Gastroesophageal sphincter (tissue), 4 donors: ENCODE data around the gene PTPRK. TPM values are rescaled to one million over a fixed set of nuclear protein-coding genes. Genes with fewer than 3 reads are reported as not detected.
A peak's percentile ranks its signal among the peaks of the same experiment; 100 is the strongest.

Experiments
- ATAC-seq: fragments of 150-250 bp; one replicate; pipeline ENCODE4 v1.9.1; 2016; ENCODE audit warnings: mild to moderate bottlenecking, moderate library complexity
- H3K27ac ChIP-seq, 4 donors: fragments of 200-600 bp; sonication (generic) in 3 of 4; 1 replicate in 3 of 4; 2 replicates in 1 of 4; pipeline ENCODE4 v1.5.1; 2016 to 2019
- H3K27me3 ChIP-seq: fragments of 200-600 bp; sonication (generic); one replicate; pipeline ENCODE4 v1.5.1; 2019
- H3K36me3 ChIP-seq, 2 donors: fragments of 200-600 bp; sonication (generic); one replicate each; pipeline ENCODE4 v1.5.1; 2019; ENCODE audit warnings: control low read depth in 1 of 2
- H3K4me1 ChIP-seq, 3 donors: fragments of 200-600 bp; sonication (generic); 1 replicate in 2 of 3; 2 replicates in 1 of 3; pipeline ENCODE4 v1.5.1; 2016 to 2019; ENCODE audit warnings: control low read depth in 2 of 3
- H3K4me3 ChIP-seq, 2 donors: fragments of 200-600 bp; sonication (generic); one replicate each; pipeline ENCODE4 v1.5.1; 2019; ENCODE audit warnings: mild to moderate bottlenecking in 1 of 2, moderate library complexity in 1 of 2
- H3K9me3 ChIP-seq, 3 donors: fragments of 200-600 bp; sonication (generic); one replicate each; pipeline ENCODE4 v1.5.1; 2017 to 2019; ENCODE audit warnings: control low read depth in 2 of 3
- EP300 ChIP-seq: sonication (generic); formaldehyde crosslinking; IDR thresholded peaks from one replicate; pipeline ENCODE4 v1.6.1; 2017; ENCODE audit warnings: antibody characterized with exemption, mild to moderate bottlenecking
- POLR2A ChIP-seq, 2 donors: fragments of 450-650 bp; IDR thresholded peaks; one replicate each; pipeline ENCODE4 v1.6.1; 2017; ENCODE audit warnings: antibody characterized with exemption in 2 of 2, mild to moderate bottlenecking in 2 of 2, moderate library complexity in 1 of 2
- POLR2AphosphoS5 ChIP-seq: sonication (generic); formaldehyde crosslinking; IDR thresholded peaks from one replicate; pipeline ENCODE4 v1.6.1; 2017; ENCODE audit warnings: antibody characterized with exemption
- WGBS, 2 donors: methylation state at CpG; one replicate each; pipeline ENCODE4 v1.1.5; 2018; ENCODE audit warnings: low coverage in 1 of 2; 5-methylcytosine and 5-hydroxymethylcytosine counted together
- total RNA-seq, 4 donors: library from RNA; depleted of rRNA; stranded (reverse); fragments of >200 nt; gene quantifications; one replicate each; pipeline ENCODE4 v1.1.0, GENCODE V29; 2016
- TF ChIP-seq, protein P1 (sequence below), 4 experiments: fragments of 200-600 bp in 2 of 4; fragments of 450-650 bp in 2 of 4; sonication (generic) in 1 of 4; IDR thresholded peaks; one replicate each; pipeline ENCODE4 v1.5.1; 2017 to 2019; ENCODE audit warnings: antibody characterized with exemption in 4 of 4, mild to moderate bottlenecking in 2 of 4, moderate library complexity in 2 of 4

PTPRK gene
- total RNA-seq, 4 donors from 2014 or later, result 42.0 to 47.6 (median 45.8) TPM

DNA sequence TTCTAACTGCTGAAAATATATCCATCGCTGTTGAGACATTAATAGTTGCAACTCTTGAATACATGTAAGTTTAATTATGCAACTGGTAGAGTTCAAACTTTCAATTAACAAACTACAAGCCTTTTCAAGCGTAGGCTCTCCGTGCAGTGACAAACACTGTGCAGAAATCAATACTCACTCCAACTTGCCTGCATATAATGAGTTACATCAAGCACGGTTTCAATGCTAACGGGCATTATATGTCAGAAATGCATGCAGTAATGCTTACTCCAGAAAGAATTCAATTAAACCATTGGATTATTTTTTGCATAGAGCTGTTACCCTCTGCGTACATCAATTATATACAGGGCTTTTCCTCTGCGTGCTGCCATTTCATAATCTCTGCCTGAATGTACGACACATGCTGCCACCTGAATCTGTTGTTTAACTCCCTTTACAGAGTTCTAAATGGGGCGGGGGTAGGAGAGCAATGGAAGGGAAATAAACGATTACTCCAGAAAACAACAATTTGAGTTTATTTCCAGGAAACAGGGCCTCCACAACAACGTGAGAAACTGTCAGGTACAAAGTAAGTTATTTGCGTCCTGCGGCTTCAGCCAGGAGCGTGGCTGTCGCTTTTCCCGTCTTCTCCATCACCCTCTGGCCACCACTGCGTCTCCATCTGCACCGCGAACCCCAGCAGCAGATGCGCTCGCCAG lies 1.8 kb downstream of the PTPRK start:
- H3K27ac ChIP-seq, result peak overlapping the region in 3 of 4 donors; percentile 96 to 97 (median 97)
- no peaks in the 10 kb centered on the region for H3K9me3 ChIP-seq
- peaks cover 0 to 59% (median 16%) of the 10 kb centered on the region in 3 donors for H3K4me1 ChIP-seq
- WGBS, 2 donors, result 12 to 18% methylated on average over 12 to 18 of the region's 21 CpGs
- peak overlapping the region; percentile 78 to 89 for H3K4me3 ChIP-seq
- TF ChIP-seq EP300 (no peak), POLR2A (IDR thresholded peaks at IDR 0.05) (no peak), POLR2AphosphoS5 (no peak)
- TF ChIP-seq, protein P1, sequence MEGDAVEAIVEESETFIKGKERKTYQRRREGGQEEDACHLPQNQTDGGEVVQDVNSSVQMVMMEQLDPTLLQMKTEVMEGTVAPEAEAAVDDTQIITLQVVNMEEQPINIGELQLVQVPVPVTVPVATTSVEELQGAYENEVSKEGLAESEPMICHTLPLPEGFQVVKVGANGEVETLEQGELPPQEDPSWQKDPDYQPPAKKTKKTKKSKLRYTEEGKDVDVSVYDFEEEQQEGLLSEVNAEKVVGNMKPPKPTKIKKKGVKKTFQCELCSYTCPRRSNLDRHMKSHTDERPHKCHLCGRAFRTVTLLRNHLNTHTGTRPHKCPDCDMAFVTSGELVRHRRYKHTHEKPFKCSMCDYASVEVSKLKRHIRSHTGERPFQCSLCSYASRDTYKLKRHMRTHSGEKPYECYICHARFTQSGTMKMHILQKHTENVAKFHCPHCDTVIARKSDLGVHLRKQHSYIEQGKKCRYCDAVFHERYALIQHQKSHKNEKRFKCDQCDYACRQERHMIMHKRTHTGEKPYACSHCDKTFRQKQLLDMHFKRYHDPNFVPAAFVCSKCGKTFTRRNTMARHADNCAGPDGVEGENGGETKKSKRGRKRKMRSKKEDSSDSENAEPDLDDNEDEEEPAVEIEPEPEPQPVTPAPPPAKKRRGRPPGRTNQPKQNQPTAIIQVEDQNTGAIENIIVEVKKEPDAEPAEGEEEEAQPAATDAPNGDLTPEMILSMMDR (IDR thresholded peaks at IDR 0.05), result no peak
- H3K36me3 ChIP-seq, result no peaks in the 10 kb centered on the region
- H3K27me3 ChIP-seq, result no peaks in the 10 kb centered on the region
- no peak for ATAC-seq

DNA sequence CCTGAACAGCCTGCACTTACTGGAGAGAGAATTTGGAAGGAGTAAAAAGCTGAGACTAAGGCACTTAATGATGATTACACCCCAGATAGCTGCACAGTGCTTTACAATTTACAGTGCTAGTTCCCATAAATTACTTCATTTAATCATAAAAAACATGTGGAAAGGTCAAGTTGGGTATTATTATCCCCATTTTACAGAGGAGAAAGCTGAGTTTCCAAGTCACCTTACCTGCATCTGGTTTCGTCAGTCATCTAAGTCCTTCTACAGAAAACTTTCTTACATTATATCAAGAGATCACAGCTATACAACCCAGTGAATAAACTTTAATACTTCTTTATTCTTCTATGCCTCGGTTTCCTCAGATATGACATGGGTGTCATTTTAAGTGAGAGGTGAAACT lies 3.3 kb downstream of the PTPRK start:
- Histone ChIP-seq H3K9me3 (no peaks in the 10 kb centered on the region), H3K27me3 (no peaks in the 10 kb centered on the region), H3K4me1 (peaks cover 0 to 72% (median 16%) of the 10 kb centered on the region in 3 donors), H3K27ac (peak overlapping the region in 2 of 4 donors; percentile 45 to 58), H3K36me3 (no peaks in the 10 kb centered on the region), H3K4me3 (no peak overlapping the region)
- TF ChIP-seq POLR2A (IDR thresholded peaks at IDR 0.05) (no peak), POLR2AphosphoS5 (no peak), EP300 (no peak)
- TF ChIP-seq, protein P1 (IDR thresholded peaks at IDR 0.05), result no peak
- no peak for ATAC-seq
- 84 to 89% methylated on average over 2 of the region's 2 CpGs for WGBS, 2 donors

DNA sequence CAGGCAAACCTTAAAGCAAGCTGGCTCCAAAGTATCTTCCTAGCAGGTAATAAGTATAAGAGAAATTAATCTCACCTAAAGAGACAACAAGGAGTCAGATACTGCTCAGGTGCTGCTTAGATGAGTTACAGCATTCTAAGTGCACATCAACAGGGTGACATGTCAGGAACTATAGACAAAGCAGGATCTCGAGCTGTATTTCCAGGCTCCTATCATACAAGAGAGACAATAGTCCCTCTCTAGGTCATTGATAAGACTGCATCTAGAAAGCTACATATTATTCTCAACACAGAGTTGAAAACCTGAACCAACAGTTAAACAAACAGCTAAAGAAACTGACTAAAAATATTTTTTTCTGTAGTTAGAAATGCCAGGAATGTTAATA lies 3.9 kb downstream of the PTPRK start:
- WGBS, 2 donors, result 8 to 22% methylated on average over 1 of the region's 1 CpG

DNA sequence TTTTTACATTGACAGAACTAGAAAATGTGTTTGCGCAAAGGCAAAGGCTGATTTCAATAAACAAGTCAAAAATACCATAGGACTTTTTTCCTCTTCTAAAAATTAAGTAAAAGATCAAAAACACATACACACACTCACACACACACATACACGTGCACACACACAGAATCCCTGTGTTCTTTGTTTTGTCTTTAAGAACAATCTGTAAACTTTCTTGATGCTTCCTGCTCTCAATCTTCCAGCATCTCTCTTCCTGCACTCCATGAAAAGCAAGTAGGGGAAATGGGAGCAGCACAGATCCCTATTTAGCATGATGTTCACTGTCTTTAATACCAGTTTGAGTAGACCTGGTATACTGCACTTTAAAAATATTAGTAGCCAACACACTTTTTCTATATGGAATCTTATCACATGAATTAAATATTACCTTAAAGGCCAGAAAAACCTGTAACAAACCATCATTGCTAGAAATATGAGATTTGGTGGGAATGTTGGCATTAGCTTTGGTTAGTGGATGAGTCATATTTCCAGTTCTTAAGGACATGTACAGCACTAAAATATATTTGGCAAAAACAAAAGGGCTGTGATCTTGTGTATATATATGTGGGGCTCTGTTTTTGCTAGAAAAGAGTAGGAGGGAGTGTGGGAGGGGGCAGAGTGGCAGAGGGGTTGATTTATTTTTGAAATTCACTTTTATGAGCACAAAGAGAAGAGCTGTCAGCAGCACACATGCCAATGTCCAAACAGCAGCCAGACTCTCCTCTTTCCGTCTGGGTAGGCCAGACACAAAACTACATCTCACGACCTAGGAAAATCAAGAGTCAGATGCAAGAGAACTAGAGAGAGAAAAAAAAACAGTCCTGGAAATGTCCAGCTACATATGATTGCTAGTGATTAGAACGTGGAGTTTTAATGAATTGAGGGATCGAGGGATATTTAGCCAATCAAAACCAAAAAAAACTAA lies 4.6 kb downstream of the PTPRK start:
- H3K9me3 ChIP-seq, result no peaks in the 10 kb centered on the region
- TF ChIP-seq, protein P1 (IDR thresholded peaks at IDR 0.05), result no peak
- TF ChIP-seq EP300, result no peak
- TF ChIP-seq POLR2AphosphoS5, result no peak
- TF ChIP-seq POLR2A (IDR thresholded peaks at IDR 0.05), result no peak
- 40 to 47% methylated on average over 6 of the region's 6 CpGs for WGBS, 2 donors
- no peaks in the 10 kb centered on the region for H3K36me3 ChIP-seq
- no peak overlapping the region for H3K4me3 ChIP-seq
- peaks cover 0 to 80% (median 16%) of the 10 kb centered on the region in 3 donors for H3K4me1 ChIP-seq
- H3K27ac ChIP-seq, result peak overlapping the region; percentile 45 to 61 (median 52)
- H3K27me3 ChIP-seq, result no peaks in the 10 kb centered on the region
- no peak for ATAC-seq

More for the DNA sequence above, 3.9 kb downstream of the PTPRK start:
- no peak for ATAC-seq
- H3K36me3 ChIP-seq, result no peaks in the 10 kb centered on the region
- no peaks in the 10 kb centered on the region for H3K9me3 ChIP-seq
- no peaks in the 10 kb centered on the region for H3K27me3 ChIP-seq
- H3K27ac ChIP-seq, result peak overlapping the region; percentile 45 to 61 (median 52)
- no peak overlapping the region for H3K4me3 ChIP-seq
- peaks cover 0 to 79% (median 16%) of the 10 kb centered on the region in 3 donors for H3K4me1 ChIP-seq
- no peak for TF ChIP-seq POLR2A (IDR thresholded peaks at IDR 0.05)
- TF ChIP-seq, protein P1 (IDR thresholded peaks at IDR 0.05), result peak in 1 of 4 experiments; percentile 25
- no peak for TF ChIP-seq EP300
- TF ChIP-seq POLR2AphosphoS5, result no peak
